ENCODE results near the gene PDIA3. TPM values are rescaled to one million over a fixed set of nuclear protein-coding genes. Genes with fewer than 3 reads are reported as not detected.

Gene PDIA3
- total and polyA plus RNA-seq, 2 of the 13 experiments (the other 11 are each of a cell fraction or from before 2014, with no cell fraction given): 238 to 433 TPM

- TF ChIP-seq SMAD1 (CRISPR knock-in tag; IDR thresholded peaks at IDR 0.05; ENCODE audit: borderline replicate concordance, low read depth): peak; percentile 76; the same call in 1 of the 2 replicates
- TF ChIP-seq ZNF720 (CRISPR knock-in tag; IDR thresholded peaks at IDR 0.05): no peak
- peak; percentile 23; the same call in 1 of the 2 replicates for TF ChIP-seq NCOA2 (CRISPR knock-in tag; IDR thresholded peaks at IDR 0.05)
- TF ChIP-seq NFE2L2 (IDR thresholded peaks at IDR 0.05; ENCODE audit: low read length): no peak
- no peak for TF ChIP-seq MTF2 (CRISPR knock-in tag; IDR thresholded peaks at IDR 0.05; ENCODE audit: borderline replicate concordance)
- TF ChIP-seq, protein P1, sequence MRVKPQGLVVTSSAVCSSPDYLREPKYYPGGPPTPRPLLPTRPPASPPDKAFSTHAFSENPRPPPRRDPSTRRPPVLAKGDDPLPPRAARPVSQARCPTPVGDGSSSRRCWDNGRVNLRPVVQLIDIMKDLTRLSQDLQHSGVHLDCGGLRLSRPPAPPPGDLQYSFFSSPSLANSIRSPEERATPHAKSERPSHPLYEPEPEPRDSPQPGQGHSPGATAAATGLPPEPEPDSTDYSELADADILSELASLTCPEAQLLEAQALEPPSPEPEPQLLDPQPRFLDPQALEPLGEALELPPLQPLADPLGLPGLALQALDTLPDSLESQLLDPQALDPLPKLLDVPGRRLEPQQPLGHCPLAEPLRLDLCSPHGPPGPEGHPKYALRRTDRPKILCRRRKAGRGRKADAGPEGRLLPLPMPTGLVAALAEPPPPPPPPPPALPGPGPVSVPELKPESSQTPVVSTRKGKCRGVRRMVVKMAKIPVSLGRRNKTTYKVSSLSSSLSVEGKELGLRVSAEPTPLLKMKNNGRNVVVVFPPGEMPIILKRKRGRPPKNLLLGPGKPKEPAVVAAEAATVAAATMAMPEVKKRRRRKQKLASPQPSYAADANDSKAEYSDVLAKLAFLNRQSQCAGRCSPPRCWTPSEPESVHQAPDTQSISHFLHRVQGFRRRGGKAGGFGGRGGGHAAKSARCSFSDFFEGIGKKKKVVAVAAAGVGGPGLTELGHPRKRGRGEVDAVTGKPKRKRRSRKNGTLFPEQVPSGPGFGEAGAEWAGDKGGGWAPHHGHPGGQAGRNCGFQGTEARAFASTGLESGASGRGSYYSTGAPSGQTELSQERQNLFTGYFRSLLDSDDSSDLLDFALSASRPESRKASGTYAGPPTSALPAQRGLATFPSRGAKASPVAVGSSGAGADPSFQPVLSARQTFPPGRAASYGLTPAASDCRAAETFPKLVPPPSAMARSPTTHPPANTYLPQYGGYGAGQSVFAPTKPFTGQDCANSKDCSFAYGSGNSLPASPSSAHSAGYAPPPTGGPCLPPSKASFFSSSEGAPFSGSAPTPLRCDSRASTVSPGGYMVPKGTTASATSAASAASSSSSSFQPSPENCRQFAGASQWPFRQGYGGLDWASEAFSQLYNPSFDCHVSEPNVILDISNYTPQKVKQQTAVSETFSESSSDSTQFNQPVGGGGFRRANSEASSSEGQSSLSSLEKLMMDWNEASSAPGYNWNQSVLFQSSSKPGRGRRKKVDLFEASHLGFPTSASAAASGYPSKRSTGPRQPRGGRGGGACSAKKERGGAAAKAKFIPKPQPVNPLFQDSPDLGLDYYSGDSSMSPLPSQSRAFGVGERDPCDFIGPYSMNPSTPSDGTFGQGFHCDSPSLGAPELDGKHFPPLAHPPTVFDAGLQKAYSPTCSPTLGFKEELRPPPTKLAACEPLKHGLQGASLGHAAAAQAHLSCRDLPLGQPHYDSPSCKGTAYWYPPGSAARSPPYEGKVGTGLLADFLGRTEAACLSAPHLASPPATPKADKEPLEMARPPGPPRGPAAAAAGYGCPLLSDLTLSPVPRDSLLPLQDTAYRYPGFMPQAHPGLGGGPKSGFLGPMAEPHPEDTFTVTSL (CRISPR knock-in tag; IDR thresholded peaks at IDR 0.05; ENCODE audit: borderline replicate concordance): no peak
- 0 out of 2 replicates have a peak, but pooled peaks have one; percentile 46 for TF ChIP-seq SMYD3 (CRISPR knock-in tag; IDR thresholded peaks at IDR 0.05)
- no peak for TF ChIP-seq ZBTB46 (CRISPR knock-in tag; IDR thresholded peaks at IDR 0.05; ENCODE audit: borderline replicate concordance)
- TF ChIP-seq, protein P2, sequence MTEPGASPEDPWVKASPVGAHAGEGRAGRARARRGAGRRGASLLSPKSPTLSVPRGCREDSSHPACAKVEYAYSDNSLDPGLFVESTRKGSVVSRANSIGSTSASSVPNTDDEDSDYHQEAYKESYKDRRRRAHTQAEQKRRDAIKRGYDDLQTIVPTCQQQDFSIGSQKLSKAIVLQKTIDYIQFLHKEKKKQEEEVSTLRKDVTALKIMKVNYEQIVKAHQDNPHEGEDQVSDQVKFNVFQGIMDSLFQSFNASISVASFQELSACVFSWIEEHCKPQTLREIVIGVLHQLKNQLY (CRISPR knock-in tag; IDR thresholded peaks at IDR 0.05): peak; percentile 28; the same call in 1 of the 2 replicates
- TF ChIP-seq ZNF563 (CRISPR knock-in tag; IDR thresholded peaks at IDR 0.05): no peak; the same call in 1 of the 2 replicates
- TF ChIP-seq, protein P3, sequence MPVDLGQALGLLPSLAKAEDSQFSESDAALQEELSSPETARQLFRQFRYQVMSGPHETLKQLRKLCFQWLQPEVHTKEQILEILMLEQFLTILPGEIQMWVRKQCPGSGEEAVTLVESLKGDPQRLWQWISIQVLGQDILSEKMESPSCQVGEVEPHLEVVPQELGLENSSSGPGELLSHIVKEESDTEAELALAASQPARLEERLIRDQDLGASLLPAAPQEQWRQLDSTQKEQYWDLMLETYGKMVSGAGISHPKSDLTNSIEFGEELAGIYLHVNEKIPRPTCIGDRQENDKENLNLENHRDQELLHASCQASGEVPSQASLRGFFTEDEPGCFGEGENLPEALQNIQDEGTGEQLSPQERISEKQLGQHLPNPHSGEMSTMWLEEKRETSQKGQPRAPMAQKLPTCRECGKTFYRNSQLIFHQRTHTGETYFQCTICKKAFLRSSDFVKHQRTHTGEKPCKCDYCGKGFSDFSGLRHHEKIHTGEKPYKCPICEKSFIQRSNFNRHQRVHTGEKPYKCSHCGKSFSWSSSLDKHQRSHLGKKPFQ (CRISPR knock-in tag; IDR thresholded peaks at IDR 0.05; ENCODE audit: insufficient replicate concordance): peak; percentile 59
- TF ChIP-seq ZNF496 (CRISPR knock-in tag; IDR thresholded peaks at IDR 0.05; ENCODE audit: insufficient replicate concordance): no peak
- no peak for TF ChIP-seq ATAD3A (CRISPR knock-in tag; IDR thresholded peaks at IDR 0.05)
- no peak for TF ChIP-seq MAFG (CRISPR knock-in tag; IDR thresholded peaks at IDR 0.05)
- no peak for TF ChIP-seq ZNF431 (CRISPR knock-in tag; IDR thresholded peaks at IDR 0.05; ENCODE audit: borderline replicate concordance, low read depth)
- no peak for TF ChIP-seq ZNF17 (CRISPR knock-in tag; IDR thresholded peaks at IDR 0.05)
- no peak; the same call in 1 of the 2 replicates for TF ChIP-seq HNF1B (CRISPR knock-in tag; IDR thresholded peaks at IDR 0.05)
These were observed 45.9 kb downstream of the PDIA3 start, which contains the start of gene SERF2 (continued) for GRCh38 chr15:43791993-43792760.

All from HepG2 (cell line).